HUES6 (cell line): Measurements from ENCODE around the gene ZMYND10.
"Not testable (repeated sequence)": the region's sequence is repeated elsewhere in the genome, so short reads cannot be mapped to it uniquely, and the experiment has no call there.

Experiments used
- H3K27ac ChIP-seq: 2 replicates; pipeline ENCODE4 v1.7.0; 2013; ENCODE audit warnings: low read depth, mild to moderate bottlenecking, low read length, inconsistent platforms
- H3K27me3 ChIP-seq: 2 replicates; pipeline ENCODE4 v1.6.1; 2013; ENCODE audit warnings: low read length; ENCODE audit not compliant: control insufficient read depth, insufficient read depth
- H3K36me3 ChIP-seq: 2 replicates; pipeline ENCODE4 v1.6.1; 2013; ENCODE audit warnings: low read length; ENCODE audit not compliant: control insufficient read depth, insufficient read depth
- H3K4me1 ChIP-seq: 2 replicates; pipeline ENCODE4 v1.6.1; 2013; ENCODE audit warnings: low read length; ENCODE audit not compliant: control insufficient read depth, insufficient read depth
- H3K4me3 ChIP-seq: 2 replicates; pipeline ENCODE4 v1.5.1; 2013; ENCODE audit warnings: low read depth, low read length
- H3K9ac ChIP-seq: one replicate; pipeline ENCODE4 v1.6.1; 2013; ENCODE audit warnings: mild to moderate bottlenecking, low read length
- H3K9me3 ChIP-seq: 2 replicates; pipeline ENCODE4 v1.6.1; 2013; ENCODE audit warnings: low read depth, low read length; ENCODE audit not compliant: control insufficient read depth, insufficient read depth

ZMYND10 gene

GRCh38 chr3:50316657-50317242 lies 28.8 kb downstream of the ZMYND10 start:
- Histone ChIP-seq H3K4me3 (0 out of 2 replicates have a peak overlapping the region, but pooled peaks have one; percentile 9), H3K36me3 (peaks cover 46% of the 10 kb centered on the region), H3K9ac (no peak overlapping the region), H3K4me1 (peaks cover 22% of the 10 kb centered on the region), H3K27ac (no peak overlapping the region), H3K27me3 (no peaks in the 10 kb centered on the region), H3K9me3 (no peaks in the 10 kb centered on the region)

- peaks cover 42% of the 10 kb centered on the region for H3K36me3 ChIP-seq
- H3K4me1 ChIP-seq, result peaks cover 13% of the 10 kb centered on the region; the same call in 1 of the 2 replicates
- H3K9ac ChIP-seq, result no peak overlapping the region
Measured at GRCh38 chr3:50314816-50315215, 30.7 kb downstream of the ZMYND10 start.

GRCh38 chr3:50314342-50314741 lies 31.2 kb downstream of the ZMYND10 start:
- Histone ChIP-seq H3K27me3 (no peaks in the 10 kb centered on the region), H3K27ac (no peak overlapping the region), H3K9ac (no peak overlapping the region), H3K36me3 (peaks cover 37% of the 10 kb centered on the region), H3K4me1 (peaks cover 9% of the 10 kb centered on the region; the same call in 1 of the 2 replicates), H3K4me3 (no peak overlapping the region), H3K9me3 (peaks cover 7% of the 10 kb centered on the region)

More at GRCh38 chr3:50314816-50315215, 30.7 kb downstream of the ZMYND10 start:
- Histone ChIP-seq H3K4me3 (no peak overlapping the region), H3K27ac (no peak overlapping the region), H3K27me3 (no peaks in the 10 kb centered on the region), H3K9me3 (peaks cover 2% of the 10 kb centered on the region; the same call in 1 of the 2 replicates)

GRCh38 chr3:50312041-50312440 lies 33.5 kb downstream of the ZMYND10 start:
- not testable (repeated sequence) for H3K4me1 ChIP-seq, H3K4me3 ChIP-seq, H3K9ac ChIP-seq, H3K27ac ChIP-seq, H3K27me3 ChIP-seq
- Histone ChIP-seq H3K9me3 (peaks cover 19% of the 10 kb centered on the region), H3K36me3 (peaks cover 16% of the 10 kb centered on the region)

- Histone ChIP-seq H3K4me3 (no peak overlapping the region), H3K9me3 (peaks cover 29% of the 10 kb centered on the region), H3K27me3 (no peaks in the 10 kb centered on the region), H3K27ac (no peak overlapping the region), H3K4me1 (peaks cover 21% of the 10 kb centered on the region), H3K9ac (no peak overlapping the region), H3K36me3 (no peaks in the 10 kb centered on the region)
Measured at GRCh38 chr3:50304601-50305000, 40.9 kb downstream of the ZMYND10 start.

- peaks cover 26% of the 10 kb centered on the region for H3K4me1 ChIP-seq
- no peak within 1 kb of the TSS for H3K27ac ChIP-seq
- peak within 1 kb of the TSS; percentile 37 for H3K9ac ChIP-seq
- no peaks in the 10 kb centered on the region for H3K27me3 ChIP-seq
- peak within 1 kb of the TSS; percentile 30 for H3K4me3 ChIP-seq
- H3K9me3 ChIP-seq, result peaks cover 19% of the 10 kb centered on the region
- no peaks in the 10 kb centered on the region for H3K36me3 ChIP-seq
Measured at GRCh38 chr3:50303013-50303815, 42.3 kb downstream of the ZMYND10 start, which contains the start of gene HYAL1. Gene HYAL1, minus strand, starts transcription at chr3:50303574. Its CDS starts 618 bp downstream, at chr3:50302956.

- Histone ChIP-seq H3K36me3 (peaks cover 1% of the 10 kb centered on the region; the same call in 1 of the 2 replicates), H3K27ac (no peak overlapping the region), H3K4me1 (peaks cover 28% of the 10 kb centered on the region), H3K9ac (no peak overlapping the region), H3K4me3 (peak overlapping the region; percentile 2; the same call in 1 of the 2 replicates), H3K9me3 (peaks cover 15% of the 10 kb centered on the region), H3K27me3 (no peaks in the 10 kb centered on the region)
Measured at GRCh38 chr3:50302095-50303012, 43.2 kb downstream of the ZMYND10 start.

- Histone ChIP-seq H3K4me3 (no peak overlapping the region), H3K27me3 (no peaks in the 10 kb centered on the region), H3K4me1 (peaks cover 28% of the 10 kb centered on the region), H3K9ac (no peak overlapping the region), H3K36me3 (peaks cover 6% of the 10 kb centered on the region; the same call in 1 of the 2 replicates), H3K9me3 (peaks cover 2% of the 10 kb centered on the region; the same call in 1 of the 2 replicates), H3K27ac (no peak overlapping the region)
Measured at GRCh38 chr3:50300681-50301254, 44.8 kb downstream of the ZMYND10 start.

- Histone ChIP-seq H3K36me3 (peaks cover 6% of the 10 kb centered on the region; the same call in 1 of the 2 replicates), H3K4me3 (peak overlapping the region; percentile 56), H3K4me1 (peaks cover 28% of the 10 kb centered on the region), H3K9ac (peak overlapping the region; percentile 65), H3K27ac (peak overlapping the region; percentile 55; the same call in 1 of the 2 replicates), H3K9me3 (no peaks in the 10 kb centered on the region), H3K27me3 (no peaks in the 10 kb centered on the region)
Measured at GRCh38 chr3:50299929-50300680, 45.4 kb downstream of the ZMYND10 start.

GRCh38 chr3:50299638-50299928 lies 45.9 kb downstream of the ZMYND10 start:
- H3K9me3 ChIP-seq, result no peaks in the 10 kb centered on the region

More at GRCh38 chr3:50299638-50299928, 45.9 kb downstream of the ZMYND10 start:
- Histone ChIP-seq H3K4me3 (peak overlapping the region; percentile 56), H3K27me3 (no peaks in the 10 kb centered on the region), H3K9ac (peak overlapping the region; percentile 65), H3K36me3 (peaks cover 6% of the 10 kb centered on the region; the same call in 1 of the 2 replicates), H3K4me1 (peaks cover 28% of the 10 kb centered on the region), H3K27ac (peak overlapping the region; percentile 55; the same call in 1 of the 2 replicates)
